Stimulated activated memory B cell treated with anti-CD40 and anti-IgM and Interleukin-4, amounts not matched to agents 10 μg/mL and 1 μg/mL and 100 μg/mL, for 72 hours (primary cell): ENCODE measurements around the gene GALNT1.
"Not testable (repeated sequence)": the region's sequence is repeated elsewhere in the genome, so short reads cannot be mapped to it uniquely, and the experiment has no call there.

ENCODE experiments used
- ATAC-seq: fragments of 150-1000 bp; cut with Tn5 transposase; 2 replicates; pipeline ENCODE4 v1.10.0; 2021
- H3K27ac Mint-ChIP-seq: one replicate; pipeline ENCODE4 v1.8.0; 2022; ENCODE audit warnings: mild to moderate bottlenecking, mixed read lengths
- H3K27me3 Mint-ChIP-seq: one replicate; pipeline ENCODE4 v1.8.0; 2022; ENCODE audit warnings: mixed read lengths
- H3K36me3 Mint-ChIP-seq: one replicate; pipeline ENCODE4 v1.8.0; 2022; ENCODE audit warnings: mixed read lengths
- H3K4me1 Mint-ChIP-seq: one replicate; pipeline ENCODE4 v1.8.0; 2022; ENCODE audit warnings: mixed read lengths
- H3K4me3 Mint-ChIP-seq: one replicate; pipeline ENCODE4 v1.8.0; 2022; ENCODE audit warnings: mild to moderate bottlenecking, moderate library complexity, mixed read lengths
- H3K9me3 Mint-ChIP-seq: one replicate; pipeline ENCODE4 v1.8.0; 2022; ENCODE audit warnings: mixed read lengths

GALNT1 gene

GRCh38 chr18:35581546-35581897 lies at the start of gene GALNT1:
Gene GALNT1, plus strand, starts transcription at chr18:35581740. Its CDS starts 72,923 bp downstream, at chr18:35654663.
- Mint-ChIP-seq H3K27ac (peak within 1 kb of the TSS; percentile 69), H3K36me3 (peaks cover 24% of the 10 kb centered on the region), H3K4me1 (peaks cover 56% of the 10 kb centered on the region), H3K4me3 (peak within 1 kb of the TSS; percentile 84), H3K27me3 (no peaks in the 10 kb centered on the region), H3K9me3 (peaks cover 4% of the 10 kb centered on the region)
- peak; percentile 61 for ATAC-seq

GRCh38 chr18:35533916-35534405 lies 47.6 kb upstream of the GALNT1 start:
- Mint-ChIP-seq H3K9me3 (peaks cover 24% of the 10 kb centered on the region), H3K36me3 (peaks cover 5% of the 10 kb centered on the region), H3K4me3 (no peak overlapping the region), H3K27ac (no peak overlapping the region), H3K4me1 (no peaks in the 10 kb centered on the region), H3K27me3 (peaks cover 27% of the 10 kb centered on the region)
- no peak for ATAC-seq

- Mint-ChIP-seq H3K27ac (no peak overlapping the region), H3K4me3 (no peak overlapping the region), H3K36me3 (peaks cover 5% of the 10 kb centered on the region), H3K9me3 (peaks cover 21% of the 10 kb centered on the region), H3K27me3 (peaks cover 13% of the 10 kb centered on the region), H3K4me1 (no peaks in the 10 kb centered on the region)
- ATAC-seq, result no peak
Observed at GRCh38 chr18:35535297-35535696, 46.2 kb upstream of the GALNT1 start.

GRCh38 chr18:35542356-35542755 lies 39.2 kb upstream of the GALNT1 start:
- no peaks in the 10 kb centered on the region for H3K36me3 Mint-ChIP-seq
- peaks cover 6% of the 10 kb centered on the region for H3K9me3 Mint-ChIP-seq
- H3K4me3 Mint-ChIP-seq, result no peak overlapping the region
- ATAC-seq, result no peak
- peaks cover 19% of the 10 kb centered on the region for H3K27me3 Mint-ChIP-seq
- H3K27ac Mint-ChIP-seq, result no peak overlapping the region
- no peaks in the 10 kb centered on the region for H3K4me1 Mint-ChIP-seq

- Mint-ChIP-seq H3K27me3 (peaks cover 19% of the 10 kb centered on the region), H3K4me1 (no peaks in the 10 kb centered on the region), H3K36me3 (no peaks in the 10 kb centered on the region), H3K27ac (no peak overlapping the region), H3K9me3 (peaks cover 3% of the 10 kb centered on the region), H3K4me3 (no peak overlapping the region)
- no peak for ATAC-seq
Observed at GRCh38 chr18:35547008-35547605, 34.4 kb upstream of the GALNT1 start.

- Mint-ChIP-seq H3K27me3 (peaks cover 19% of the 10 kb centered on the region), H3K36me3 (no peaks in the 10 kb centered on the region), H3K4me1 (no peaks in the 10 kb centered on the region), H3K27ac (no peak overlapping the region), H3K4me3 (no peak overlapping the region), H3K9me3 (no peaks in the 10 kb centered on the region)
- no peak for ATAC-seq
Observed at GRCh38 chr18:35549564-35549963, 32.0 kb upstream of the GALNT1 start.

- Mint-ChIP-seq H3K27ac (no peak overlapping the region), H3K27me3 (no peaks in the 10 kb centered on the region), H3K4me3 (no peak overlapping the region), H3K4me1 (no peaks in the 10 kb centered on the region), H3K36me3 (no peaks in the 10 kb centered on the region), H3K9me3 (no peaks in the 10 kb centered on the region)
- no peak for ATAC-seq
Observed at GRCh38 chr18:35553300-35553699, 28.2 kb upstream of the GALNT1 start.

- not testable (repeated sequence) for H3K4me1 Mint-ChIP-seq, H3K27ac Mint-ChIP-seq, H3K4me3 Mint-ChIP-seq, H3K27me3 Mint-ChIP-seq, ATAC-seq, H3K9me3 Mint-ChIP-seq, H3K36me3 Mint-ChIP-seq
Observed at GRCh38 chr18:35555538-35555937, 26.0 kb upstream of the GALNT1 start.

GRCh38 chr18:35559867-35560266 lies 21.7 kb upstream of the GALNT1 start:
- H3K36me3 Mint-ChIP-seq, result no peaks in the 10 kb centered on the region
- no peak overlapping the region for H3K4me3 Mint-ChIP-seq
- H3K9me3 Mint-ChIP-seq, result no peaks in the 10 kb centered on the region
- no peak overlapping the region for H3K27ac Mint-ChIP-seq
- H3K27me3 Mint-ChIP-seq, result no peaks in the 10 kb centered on the region
- no peak for ATAC-seq
- H3K4me1 Mint-ChIP-seq, result peaks cover 7% of the 10 kb centered on the region

- H3K27ac Mint-ChIP-seq, result peak overlapping the region; percentile 79
Observed at GRCh38 chr18:35564795-35565453, 16.6 kb upstream of the GALNT1 start.

GRCh38 chr18:35566019-35566418 lies 15.5 kb upstream of the GALNT1 start:
- peaks cover 14% of the 10 kb centered on the region for H3K4me1 Mint-ChIP-seq
- no peaks in the 10 kb centered on the region for H3K9me3 Mint-ChIP-seq
- no peak for ATAC-seq
- no peak overlapping the region for H3K4me3 Mint-ChIP-seq
- H3K36me3 Mint-ChIP-seq, result no peaks in the 10 kb centered on the region
- H3K27ac Mint-ChIP-seq, result no peak overlapping the region
- H3K27me3 Mint-ChIP-seq, result no peaks in the 10 kb centered on the region

More at GRCh38 chr18:35564795-35565453, 16.6 kb upstream of the GALNT1 start:
- peaks cover 14% of the 10 kb centered on the region for H3K4me1 Mint-ChIP-seq
- H3K27me3 Mint-ChIP-seq, result no peaks in the 10 kb centered on the region
- H3K9me3 Mint-ChIP-seq, result no peaks in the 10 kb centered on the region
- peak; percentile 20 for ATAC-seq
- peak overlapping the region; percentile 63 for H3K4me3 Mint-ChIP-seq
- no peaks in the 10 kb centered on the region for H3K36me3 Mint-ChIP-seq

- ATAC-seq, result no peak
- H3K27me3 Mint-ChIP-seq, result no peaks in the 10 kb centered on the region
- H3K36me3 Mint-ChIP-seq, result no peaks in the 10 kb centered on the region
- peaks cover 12% of the 10 kb centered on the region for H3K4me1 Mint-ChIP-seq
- H3K27ac Mint-ChIP-seq, result no peak overlapping the region
- H3K4me3 Mint-ChIP-seq, result no peak overlapping the region
- H3K9me3 Mint-ChIP-seq, result no peaks in the 10 kb centered on the region
Observed at GRCh38 chr18:35570182-35570581, 11.4 kb upstream of the GALNT1 start.

GRCh38 chr18:35571138-35571537 lies 10.4 kb upstream of the GALNT1 start:
- Mint-ChIP-seq H3K36me3 (no peaks in the 10 kb centered on the region), H3K27me3 (no peaks in the 10 kb centered on the region), H3K4me3 (no peak overlapping the region), H3K9me3 (peaks cover 3% of the 10 kb centered on the region), H3K4me1 (peaks cover 8% of the 10 kb centered on the region), H3K27ac (no peak overlapping the region)
- no peak for ATAC-seq

GRCh38 chr18:35572644-35573043 lies 8.9 kb upstream of the GALNT1 start:
- H3K36me3 Mint-ChIP-seq, result no peaks in the 10 kb centered on the region
- no peak for ATAC-seq
- peaks cover 9% of the 10 kb centered on the region for H3K9me3 Mint-ChIP-seq
- H3K27me3 Mint-ChIP-seq, result no peaks in the 10 kb centered on the region
- no peak overlapping the region for H3K27ac Mint-ChIP-seq
- no peak overlapping the region for H3K4me3 Mint-ChIP-seq
- peaks cover 23% of the 10 kb centered on the region for H3K4me1 Mint-ChIP-seq

GRCh38 chr18:35573531-35573930 lies 8.0 kb upstream of the GALNT1 start:
- H3K4me1 Mint-ChIP-seq, result peaks cover 29% of the 10 kb centered on the region
- no peak overlapping the region for H3K4me3 Mint-ChIP-seq
- no peak overlapping the region for H3K27ac Mint-ChIP-seq
- H3K9me3 Mint-ChIP-seq, result peaks cover 9% of the 10 kb centered on the region
- H3K36me3 Mint-ChIP-seq, result no peaks in the 10 kb centered on the region
- no peaks in the 10 kb centered on the region for H3K27me3 Mint-ChIP-seq
- ATAC-seq, result no peak

- H3K4me1 Mint-ChIP-seq, result peaks cover 29% of the 10 kb centered on the region
- not testable (repeated sequence) for ATAC-seq, H3K27ac Mint-ChIP-seq, H3K36me3 Mint-ChIP-seq, H3K27me3 Mint-ChIP-seq, H3K9me3 Mint-ChIP-seq, H3K4me3 Mint-ChIP-seq
Observed at GRCh38 chr18:35576240-35576845, 5.2 kb upstream of the GALNT1 start.
